NCI-H2081 treated with DMSO at 0.1 percent for 48 hours (cell line): Measurements from ENCODE around the gene SIX3.

ENCODE experiments used
- DNase-seq: peaks from one replicate; lab custom pipeline; 2025; lab: John Stamatoyannopoulos, UW

Gene SIX3

GRCh38 chr2:44943693-44944101 lies 2.2 kb downstream of the SIX3 start:
- no peak for DNase-seq

GRCh38 chr2:44944102-44944951 lies 2.8 kb downstream of the SIX3 start:
- DNase-seq, result no peak

GRCh38 chr2:44944952-44945612 lies 3.6 kb downstream of the SIX3 start:
- no peak for DNase-seq

GRCh38 chr2:44945676-44946371 lies 4.3 kb downstream of the SIX3 start:
- no peak for DNase-seq

- DNase-seq, result no peak
Observed at GRCh38 chr2:44946372-44947027, 5.0 kb downstream of the SIX3 start.

GRCh38 chr2:44947028-44947375 lies 5.5 kb downstream of the SIX3 start:
- no peak for DNase-seq

GRCh38 chr2:44948565-44949328 lies 7.2 kb downstream of the SIX3 start:
- DNase-seq, result no peak

- DNase-seq, result no peak
Observed at GRCh38 chr2:44949329-44950151, 8.0 kb downstream of the SIX3 start.

GRCh38 chr2:44950646-44951045 lies 9.1 kb downstream of the SIX3 start:
- DNase-seq, result no peak

- DNase-seq, result no peak
Observed at GRCh38 chr2:44951124-44951523, 9.6 kb downstream of the SIX3 start.

- DNase-seq, result no peak
Observed at GRCh38 chr2:44951714-44952113, 10.2 kb downstream of the SIX3 start.

- no peak for DNase-seq
Observed at GRCh38 chr2:44952143-44952805, 10.8 kb downstream of the SIX3 start.

GRCh38 chr2:44952806-44953498 lies 11.4 kb downstream of the SIX3 start:
- DNase-seq, result no peak

GRCh38 chr2:44953499-44953883 lies 12.0 kb downstream of the SIX3 start:
- no peak for DNase-seq

GRCh38 chr2:44954447-44954888 lies 13.0 kb downstream of the SIX3 start:
- DNase-seq, result no peak

- no peak for DNase-seq
Observed at GRCh38 chr2:44954889-44955592, 13.5 kb downstream of the SIX3 start.

- DNase-seq, result no peak
Observed at GRCh38 chr2:44955593-44956392, 14.3 kb downstream of the SIX3 start.

- DNase-seq, result no peak
Observed at GRCh38 chr2:44956843-44957242, 15.3 kb downstream of the SIX3 start.
